Measurements from ENCODE around the gene RYR2. TPM values are rescaled to one million over a fixed set of nuclear protein-coding genes. Genes with fewer than 3 reads are reported as not detected.

Gene RYR2
- total RNA-seq, 1 experiment from 2014 or later = 3.4 TPM

GRCh38 chr1:237146241-237146640 lies 104.3 kb downstream of the RYR2 start:
- Mint-ChIP-seq H3K36me3 (ENCODE audit: insufficient read depth in 1 of 3, low read depth in 3 of 3) (no peaks in the 10 kb centered on the region), H3K27me3 (ENCODE audit: low read depth) (no peaks in the 10 kb centered on the region), H3K9me3 (no peaks in the 10 kb centered on the region), H3K4me1 (peaks cover 23 to 27% of the 10 kb centered on the region in 2 experiments), H3K27ac (peak overlapping the region in 2 of 3 experiments; percentile 19 to 71; a peak in 3 of 7 replicates), H3K4me3 (no peak overlapping the region)
- DNase-seq = no peak
- H3K27me3 ChIP-seq (ENCODE audit: insufficient read depth, low read length) = no peaks in the 10 kb centered on the region
- H2BK12ac ChIP-seq (ENCODE audit: insufficient read length, low read depth, low read length) = no peak overlapping the region
- no peak overlapping the region for H2BK15ac ChIP-seq (ENCODE audit: low read depth, low read length)
- H3T11ph ChIP-seq (ENCODE audit: low read length) = no peak overlapping the region
- H2BK120ac ChIP-seq (ENCODE audit: low read depth, low read length, poor library complexity, severe bottlenecking) = no peak overlapping the region
- H2BK5ac ChIP-seq (ENCODE audit: insufficient read length, low read length) = no peak overlapping the region
- H3K79me2 ChIP-seq (ENCODE audit: insufficient read depth, low read length) = 0 out of 2 replicates have a peak, but pooled peaks cover 2% of the 10 kb centered on the region
- H4K91ac ChIP-seq (ENCODE audit: insufficient read length, low read depth, low read length) = no peak overlapping the region
- H3K23me2 ChIP-seq (ENCODE audit: insufficient read length, low read depth, low read length, poor library complexity, severe bottlenecking) = no peaks in the 10 kb centered on the region
- no peak overlapping the region for H3K23ac ChIP-seq (ENCODE audit: insufficient read length, low read depth, low read length)
- H2AK5ac ChIP-seq (ENCODE audit: insufficient read length, low read length) = no peak overlapping the region
- no peaks in the 10 kb centered on the region for H4K20me1 ChIP-seq (ENCODE audit: control insufficient read depth, insufficient read depth, insufficient read length)
- no peaks in the 10 kb centered on the region for H3K79me1 ChIP-seq (ENCODE audit: insufficient read depth, low read depth, low read length, poor library complexity, severe bottlenecking)
- H3K9ac ChIP-seq (ENCODE audit: extremely low read depth, insufficient read length, low read length) = no peak overlapping the region
- no peak overlapping the region for H3K4ac ChIP-seq (ENCODE audit: low read depth, low read length)
- H2BK20ac ChIP-seq (ENCODE audit: low read depth, low read length, poor library complexity, severe bottlenecking) = no peak overlapping the region
- no peak overlapping the region for H3K18ac ChIP-seq (ENCODE audit: insufficient read length, low read depth, low read length)
- no peak overlapping the region for H3K4me2 ChIP-seq (ENCODE audit: insufficient read depth, insufficient read length, low read length)
- no peak overlapping the region for H3K14ac ChIP-seq (ENCODE audit: insufficient read depth, low read length)
- no peak overlapping the region for H3K56ac ChIP-seq (ENCODE audit: insufficient read length, low read depth, low read length)
- H4K8ac ChIP-seq (replicated peaks; ENCODE audit: insufficient read length, low read depth, low read length) = no peak overlapping the region
- H2AFZ ChIP-seq (ENCODE audit: low read length) = no peak overlapping the region
- WGBS (ENCODE audit: extremely low coverage, insufficient read length, low lambda C conversion rate) = no CpG with 5 or more reads among the region's 7 CpGs
- TF ChIP-seq CTCF (conservative IDR thresholded peaks at IDR 0.05) = no peak
- peaks cover 7% of the 10 kb centered on the region; the same call in 1 of the 2 replicates for H3K4me1 ChIP-seq (ENCODE audit: insufficient read depth, low read length)
- H3K9me3 ChIP-seq (ENCODE audit: control insufficient read depth, low read depth, low read length) = no peaks in the 10 kb centered on the region
- no peak overlapping the region for H4K5ac ChIP-seq (ENCODE audit: insufficient read length, low read depth, low read length)
- no peak overlapping the region for H3K27ac ChIP-seq (ENCODE audit: insufficient read length, low read depth, low read length)
